Measurements from ENCODE around the gene OR5A1. TPM values are rescaled to one million over a fixed set of nuclear protein-coding genes. Genes with fewer than 3 reads are reported as not detected.
"Not testable (repeated sequence)": the region's sequence is repeated elsewhere in the genome, so short reads cannot be mapped to it uniquely, and the experiment has no call there.

The OR5A1 gene
- not detected for total RNA-seq
- long read RNA-seq = 0 reads

DNA sequence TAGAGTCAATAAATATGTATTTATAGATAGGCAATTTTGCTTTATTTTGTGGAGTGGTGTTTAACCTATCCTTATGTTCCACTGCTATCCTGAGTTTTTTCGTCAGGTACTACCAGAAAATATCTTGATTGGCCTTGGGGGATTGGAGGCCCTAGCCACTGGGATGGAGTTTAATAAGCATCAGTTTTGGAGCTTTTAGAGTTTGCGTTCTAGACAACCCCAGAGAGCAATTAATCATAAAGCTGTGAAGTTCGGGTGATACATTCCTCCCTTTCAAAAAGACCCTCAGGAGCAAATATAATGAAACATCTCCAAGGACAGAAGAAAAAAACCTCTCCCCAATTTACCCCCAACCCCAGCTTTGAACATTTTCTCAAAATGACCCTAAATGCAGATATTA lies at the start of gene OR5A1:
Gene OR5A1, plus strand, starts transcription at position 301 of the 400 bp plus-strand sequence. CDS start 6,700 bp downstream, outside the sequence.
- intact Hi-C loops (cut with DNase I) = loop anchor here in 1 of 2 donors (10.0 kb wide), 1 partner anchor 241 kb away; no protein-coding TSS in a partner anchor
- no peak for DNase-seq

DNA sequence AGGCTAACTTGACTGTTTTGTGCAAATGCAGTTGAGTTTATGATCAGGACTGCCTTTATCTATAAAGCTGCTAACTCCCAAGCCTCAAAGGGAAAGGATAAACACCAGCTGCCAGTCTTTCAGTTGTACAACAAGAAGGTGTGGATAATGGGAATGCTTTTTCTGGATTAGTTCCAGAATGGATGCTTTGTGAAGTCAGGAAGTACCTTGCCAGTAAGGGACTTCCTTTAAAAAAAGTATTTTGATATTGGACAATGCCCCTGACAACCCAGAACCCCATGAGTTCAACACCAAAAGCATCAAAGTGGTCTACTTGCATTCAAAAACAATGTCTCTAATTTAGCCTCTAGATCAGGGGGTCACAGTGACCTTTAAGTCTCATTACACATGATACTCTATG lies 42.1 kb upstream of the OR5A1 start:
- DNase-seq (no peak), ATAC-seq (no peak)
- intact Hi-C loops (cut with DNase I) = no loop called here

More for the DNA sequence above, at the start of gene OR5A1:
- no peak for ATAC-seq

DNA sequence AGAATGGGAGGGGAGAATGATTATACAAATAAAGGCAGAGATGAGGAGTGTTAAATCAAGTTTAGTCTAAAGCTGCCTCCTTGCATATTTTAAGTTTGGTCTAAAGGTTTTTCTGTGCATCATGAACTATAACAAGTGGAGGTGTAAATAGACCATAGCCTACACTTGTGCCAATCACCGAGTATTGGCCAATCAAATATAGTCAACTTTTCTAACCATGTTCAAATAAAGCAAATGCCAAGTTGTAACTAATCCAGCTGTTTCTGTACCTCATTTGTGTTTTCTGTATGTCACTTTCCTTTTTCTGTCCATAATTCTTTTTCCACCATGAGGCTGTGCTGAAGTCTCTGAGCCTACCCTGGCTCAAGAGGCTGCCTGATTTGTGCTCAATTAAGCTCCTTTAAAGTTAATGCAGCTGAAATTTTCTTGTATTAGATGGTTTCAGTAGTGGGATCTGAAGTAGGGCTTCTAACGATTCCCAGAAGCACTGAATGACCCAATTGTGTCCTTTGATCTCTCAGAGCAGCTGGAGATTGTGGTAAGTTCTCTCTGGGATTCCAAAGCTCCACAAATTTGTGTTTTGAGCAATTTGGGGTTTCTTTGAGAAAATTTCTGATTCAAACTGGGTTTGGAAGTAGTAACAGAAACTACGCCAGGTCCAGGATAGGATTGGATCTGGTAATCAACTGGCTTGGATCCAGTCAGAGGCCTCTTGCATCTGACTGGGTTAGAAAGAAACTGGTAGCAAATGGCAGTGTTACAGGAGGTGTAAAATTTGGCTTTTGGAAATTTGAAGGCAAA lies 35.6 kb upstream of the OR5A1 start:
- DNase-seq = no peak
- intact Hi-C loops (cut with DNase I) = no loop called here
- no peak for ATAC-seq

DNA sequence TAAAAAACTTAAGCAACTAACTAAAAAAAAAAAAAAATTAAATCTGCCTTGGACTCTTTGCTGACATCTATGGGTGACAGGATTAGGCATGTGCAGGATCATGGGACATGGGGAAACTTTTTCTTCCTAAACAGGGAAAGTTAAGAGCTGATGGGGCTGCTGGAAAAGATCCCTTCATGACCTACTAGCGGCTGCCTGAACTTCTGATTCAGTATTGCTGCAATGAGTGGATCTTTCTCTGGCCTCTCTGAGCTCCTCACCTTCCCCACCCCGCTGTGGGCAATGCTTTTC lies 35.1 kb upstream of the OR5A1 start:
- ATAC-seq (no peak), DNase-seq (no peak)
- intact Hi-C loops (cut with DNase I) = no loop called here

DNA sequence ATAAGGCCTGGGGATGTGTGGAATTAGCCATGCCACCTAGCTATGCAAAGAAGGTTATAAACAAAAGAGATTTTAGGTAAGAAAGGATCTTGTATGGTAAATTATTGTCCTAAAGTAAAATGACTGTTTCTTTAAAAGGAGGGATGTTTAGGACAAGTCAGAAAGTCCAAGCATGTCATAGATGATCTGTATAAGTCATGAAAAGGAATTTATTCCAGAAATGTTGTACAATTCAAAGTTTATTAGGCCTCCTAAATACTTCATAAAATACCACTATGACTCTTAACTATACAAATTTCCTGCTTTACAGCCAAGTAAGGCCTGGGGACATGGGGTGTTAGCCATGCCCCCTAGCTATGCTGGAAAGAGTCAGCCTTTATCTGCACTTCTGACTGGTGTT lies 32.7 kb upstream of the OR5A1 start:
- intact Hi-C loops (cut with DNase I) = no loop called here
- ATAC-seq = no peak
- no peak for DNase-seq

DNA sequence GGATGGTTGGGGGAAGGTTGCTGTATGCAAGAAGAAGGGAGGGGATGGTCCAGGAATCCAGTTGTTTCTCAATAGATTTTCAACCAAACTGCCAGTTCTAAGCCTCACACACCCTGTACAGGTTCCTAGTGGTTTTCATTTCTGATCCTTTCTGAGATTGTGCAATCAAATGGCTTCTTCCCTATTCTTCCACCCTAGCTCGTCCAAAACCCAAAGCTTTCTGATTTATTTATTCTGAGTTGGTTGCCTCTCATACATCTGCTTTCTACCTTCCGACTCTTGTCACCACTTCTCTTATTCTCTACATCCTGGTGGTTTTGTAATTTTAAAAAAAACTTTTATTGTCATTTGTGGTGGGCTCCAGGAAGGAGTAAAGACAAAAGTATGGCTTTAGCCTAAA lies 22.6 kb upstream of the OR5A1 start:
- intact Hi-C loops (cut with DNase I) = no loop called here
- DNase-seq (no peak), ATAC-seq (no peak)

DNA sequence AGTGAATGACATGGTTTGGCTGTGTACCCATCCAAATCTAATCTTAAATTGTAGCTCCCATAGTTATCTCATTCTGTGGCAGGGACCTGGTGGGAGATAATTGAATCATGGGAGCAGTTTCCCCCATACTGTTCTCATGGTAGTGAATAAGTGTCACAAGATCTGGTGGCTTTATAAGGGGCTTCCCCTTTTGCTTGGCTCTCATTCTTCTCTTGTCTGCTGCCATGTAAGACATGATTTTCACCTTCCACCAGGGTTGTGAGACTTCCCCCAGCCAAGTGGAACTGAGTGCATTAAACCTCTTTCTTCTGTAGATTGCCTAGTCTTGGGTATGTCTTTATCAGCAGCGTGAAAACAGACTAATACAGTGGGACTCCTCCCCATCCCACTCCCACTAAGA lies 21.2 kb upstream of the OR5A1 start:
- DNase-seq = no peak
- intact Hi-C loops (cut with DNase I) = no loop called here
- no peak for ATAC-seq

DNA sequence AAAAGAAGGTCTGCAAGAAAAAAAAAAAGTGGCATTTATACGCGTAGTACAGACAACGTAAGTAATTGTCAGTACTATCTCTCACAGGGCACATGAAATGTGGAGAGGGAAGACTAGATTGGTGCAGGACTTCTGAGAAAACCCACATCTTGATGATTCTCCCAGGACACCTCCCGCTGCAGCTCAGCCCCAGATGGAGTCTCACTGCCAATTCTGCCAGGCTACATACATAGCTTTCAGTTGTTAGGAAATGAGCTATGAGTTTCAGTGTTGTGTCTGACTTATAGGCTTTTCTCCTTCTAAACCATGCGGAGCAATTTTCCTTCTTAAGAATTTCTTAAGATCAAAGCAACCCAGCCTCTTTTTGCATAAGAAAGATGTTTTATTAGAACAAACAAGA lies 19.7 kb upstream of the OR5A1 start:
- intact Hi-C loops (cut with DNase I) = no loop called here
- DNase-seq (no peak), ATAC-seq (no peak)

DNA sequence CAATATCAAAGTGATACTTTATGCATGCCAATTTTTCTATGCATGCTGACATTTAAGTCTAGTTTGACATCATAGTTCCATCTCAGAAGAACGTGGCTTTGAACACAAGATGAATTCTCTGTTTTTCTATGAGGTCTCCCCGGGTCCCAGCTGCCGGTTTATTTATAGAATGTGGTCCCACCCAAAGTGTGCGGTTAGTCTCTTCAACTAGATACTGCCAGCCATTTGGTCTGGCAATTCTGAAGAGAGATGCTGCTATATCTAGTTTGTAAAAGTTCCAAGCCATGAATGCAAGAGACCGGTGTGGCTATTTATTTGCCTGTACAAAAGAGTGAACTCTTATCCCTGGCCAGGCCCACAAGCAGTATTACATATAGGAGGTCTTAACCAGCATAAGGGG lies 19.2 kb upstream of the OR5A1 start:
- intact Hi-C loops (cut with DNase I) = no loop called here
- ATAC-seq (no peak), DNase-seq (no peak)

DNA sequence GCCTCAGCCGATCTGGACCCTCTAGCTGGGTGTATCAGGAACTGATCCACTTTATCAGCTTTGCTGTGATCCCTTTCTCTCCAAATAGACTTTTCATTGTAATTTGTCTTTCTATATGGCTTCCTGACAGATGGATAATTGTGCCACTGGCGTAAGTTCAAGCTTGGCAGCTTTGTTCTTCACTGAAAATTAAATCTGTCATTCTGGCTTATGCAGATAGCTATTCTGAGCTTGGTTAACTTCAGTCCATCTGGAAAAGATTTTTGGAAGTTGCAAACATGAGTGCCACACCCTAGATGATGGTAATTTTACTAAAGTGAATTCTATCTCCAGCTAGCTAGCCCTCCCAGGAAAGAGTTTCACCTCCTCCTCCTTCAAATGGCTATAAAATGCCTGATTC lies 18.1 kb upstream of the OR5A1 start:
- DNase-seq (no peak), ATAC-seq (no peak)
- intact Hi-C loops (cut with DNase I) = no loop called here

DNA sequence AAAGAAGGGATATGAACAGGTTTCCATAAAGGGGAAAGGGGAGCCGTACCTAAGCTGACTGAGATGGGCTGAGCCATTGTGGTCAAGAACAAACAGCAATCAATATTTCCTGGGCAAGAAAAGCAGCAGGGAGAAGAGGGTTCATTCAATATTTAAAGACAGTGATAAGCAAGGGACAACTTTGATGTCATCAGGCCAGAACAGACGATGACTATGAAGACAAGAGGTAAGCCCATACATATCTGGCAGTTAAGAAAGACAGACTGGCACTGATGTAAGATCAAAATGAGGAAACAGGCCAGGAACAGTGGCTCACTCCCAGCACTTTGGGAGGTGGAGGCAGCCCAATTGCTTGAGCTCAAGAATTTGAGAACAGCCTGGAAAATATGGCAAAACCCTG lies 12.4 kb upstream of the OR5A1 start:
- intact Hi-C loops (cut with DNase I) = no loop called here
- DNase-seq (no peak), ATAC-seq (no peak)

DNA sequence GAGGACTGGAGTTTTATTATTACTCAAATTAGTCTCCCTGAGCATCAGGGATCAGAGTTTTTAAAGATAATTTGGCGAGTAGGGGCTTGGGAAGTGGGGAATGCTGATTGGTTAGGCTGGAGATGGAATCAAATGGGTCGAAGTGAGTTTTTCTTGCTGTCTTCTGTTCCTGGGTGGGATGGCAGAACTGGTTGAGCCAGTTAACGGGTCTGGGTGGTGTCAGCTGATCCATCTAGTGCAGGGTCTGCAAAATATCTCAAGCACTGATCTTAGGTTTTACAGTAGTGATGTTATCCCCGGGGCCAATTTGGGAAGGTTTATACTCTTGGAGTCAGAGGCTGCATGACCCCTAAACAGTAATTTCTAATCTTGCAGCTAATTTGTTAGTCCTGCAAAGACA lies 11.1 kb upstream of the OR5A1 start:
- ATAC-seq (no peak), DNase-seq (no peak)
- intact Hi-C loops (cut with DNase I) = no loop called here

DNA sequence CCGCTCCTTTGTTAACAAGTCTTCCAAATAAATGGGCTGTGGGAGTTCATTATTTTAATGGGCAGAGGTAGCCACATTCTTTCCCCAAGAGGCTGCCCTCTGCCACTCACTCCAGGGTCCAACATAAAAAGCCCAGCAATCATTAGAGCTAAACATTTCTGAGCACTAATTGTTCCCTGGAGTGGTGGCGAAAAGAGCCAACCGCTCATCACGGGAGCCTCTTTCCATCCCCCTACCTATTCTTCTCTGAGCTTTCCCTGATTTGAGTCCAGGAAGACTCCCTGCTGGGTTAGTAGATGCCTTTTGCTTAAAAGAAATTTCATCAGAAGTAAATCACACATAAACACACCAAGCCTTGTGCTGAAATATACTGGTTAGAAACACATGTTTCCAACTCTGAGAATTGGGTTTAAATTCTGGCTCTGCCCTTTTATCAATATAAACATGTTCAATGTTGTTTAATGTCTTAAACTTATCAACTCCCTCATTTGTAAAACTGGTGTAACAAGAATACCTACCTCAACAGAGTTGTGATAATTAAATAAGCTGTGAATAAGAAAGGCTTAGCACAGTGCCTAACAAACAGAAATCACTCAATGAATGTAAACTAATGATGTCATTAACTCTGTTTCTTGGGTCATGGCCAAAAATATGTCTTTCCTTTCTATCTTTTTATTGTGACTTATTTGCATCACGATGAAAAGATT lies 9.8 kb upstream of the OR5A1 start, which contains the start of gene OR5A2:
Gene OR5A2, minus strand, starts transcription at position 53 of the 707 bp plus-strand sequence. CDS start 3,460 bp downstream, outside the sequence.
- DNase-seq (no peak), ATAC-seq (no peak)
- intact Hi-C loops (cut with DNase I) = no loop called here

DNA sequence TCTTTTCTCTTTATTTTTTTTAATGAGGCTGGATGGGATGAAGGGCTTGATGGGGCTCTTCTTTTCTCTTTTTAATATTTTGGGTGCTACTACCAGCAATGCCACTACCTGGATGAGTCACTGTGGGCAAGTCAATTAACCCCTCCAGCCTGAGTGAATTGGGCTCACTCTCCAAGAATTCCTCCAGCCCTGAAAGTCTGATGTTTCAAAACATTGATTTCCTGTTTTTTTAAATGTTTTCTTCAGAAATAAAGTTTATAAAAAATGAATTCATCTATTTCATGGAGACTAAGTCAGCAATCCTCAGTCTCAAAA lies 9.2 kb upstream of the OR5A1 start:
- intact Hi-C loops (cut with DNase I) = no loop called here
- ATAC-seq (no peak), DNase-seq (no peak)

DNA sequence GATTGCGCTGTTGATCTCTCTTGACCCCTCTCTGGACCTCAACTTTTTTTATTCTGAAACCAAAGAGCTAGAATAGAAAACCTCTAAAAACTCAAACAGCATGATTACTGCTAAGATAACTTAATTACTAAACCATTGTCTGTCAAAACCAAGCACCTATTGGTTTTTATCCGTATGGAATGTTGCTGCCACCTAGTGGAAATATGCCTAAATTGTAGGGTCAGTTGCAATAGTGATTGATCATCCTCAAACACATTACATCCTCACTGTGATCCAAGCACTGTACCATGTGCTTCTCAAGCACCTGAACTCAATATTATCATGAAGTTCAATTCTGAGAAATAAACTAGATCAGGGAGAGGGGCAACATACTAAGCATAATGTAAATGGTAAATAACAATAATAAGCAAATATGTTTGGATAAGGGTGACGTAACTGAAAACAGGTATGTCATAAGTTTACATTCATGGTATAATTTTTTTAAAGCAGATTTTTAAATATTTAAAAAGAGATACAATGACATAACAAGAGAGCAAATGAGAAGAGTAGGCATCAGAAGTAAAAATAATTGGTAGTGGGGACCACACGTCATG lies 6.2 kb upstream of the OR5A1 start:
- intact Hi-C loops (cut with DNase I) = loop anchor here in 1 of 2 donors (10.0 kb wide), 1 partner anchor 235 kb away; no protein-coding TSS in a partner anchor
- ATAC-seq = no peak
- DNase-seq = no peak

DNA sequence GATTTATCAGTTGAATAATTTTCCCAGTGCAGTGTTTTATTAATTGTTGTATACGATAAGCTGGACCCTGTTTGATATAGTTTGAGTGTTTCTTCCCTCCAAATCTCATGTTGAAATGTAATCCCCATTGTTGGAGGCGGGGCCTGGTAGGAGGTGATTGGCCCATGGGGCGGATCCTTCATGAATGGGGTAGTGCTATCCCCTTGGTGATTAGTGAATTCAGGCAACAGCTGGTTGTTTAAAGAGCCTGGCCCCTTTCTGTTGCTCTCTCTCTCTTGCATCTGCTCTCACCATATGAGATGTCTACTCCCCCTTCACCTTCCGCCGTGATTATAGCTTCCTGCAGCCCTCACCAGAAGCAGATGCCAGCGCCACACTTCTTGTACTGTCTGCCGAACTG lies 1.5 kb downstream of the OR5A1 start:
- intact Hi-C loops (cut with DNase I) = loop anchor here in 1 of 2 donors (10.0 kb wide), 1 partner anchor 243 kb away; no protein-coding TSS in a partner anchor
- ATAC-seq (no peak), DNase-seq (no peak)

DNA sequence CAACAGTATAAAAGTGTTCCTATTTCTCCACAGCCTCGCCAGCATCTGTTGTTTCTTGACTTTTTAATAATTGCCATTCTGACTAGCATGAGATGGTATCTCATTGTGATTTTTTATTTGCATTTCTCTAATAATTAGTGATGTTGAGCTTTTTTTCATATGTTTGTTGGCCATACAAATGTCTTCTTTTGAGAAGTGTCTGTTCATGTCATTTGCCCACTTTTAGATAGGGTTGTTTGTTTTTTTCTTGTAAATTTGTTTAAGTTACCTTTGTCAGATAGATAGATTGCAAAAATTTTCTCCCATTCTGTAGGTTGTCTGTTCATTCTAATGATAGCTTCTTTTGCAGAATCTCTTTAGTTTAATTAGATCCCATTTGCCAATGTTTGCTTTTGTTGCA lies 9.4 kb downstream of the OR5A1 start:
- DNase-seq; intact Hi-C loops (cut with DNase I); ATAC-seq: not testable (repeated sequence)

DNA sequence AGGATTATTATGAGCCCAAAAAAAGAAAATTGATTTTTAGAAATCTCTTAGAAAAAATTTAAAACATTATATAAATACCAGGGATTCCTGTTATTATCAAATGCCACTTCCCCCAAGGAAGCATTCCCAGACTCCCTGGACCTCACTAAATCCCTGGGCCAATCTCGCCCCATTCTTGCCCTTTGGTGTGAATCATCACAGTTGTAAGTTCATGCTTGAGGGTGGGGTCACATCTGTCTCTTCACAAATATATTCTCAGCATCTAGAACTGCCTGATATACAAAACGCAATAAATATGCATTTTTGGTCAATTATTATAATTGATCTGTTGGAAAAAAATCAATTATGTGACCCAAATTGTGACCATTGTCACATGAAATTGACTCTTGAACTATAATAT lies 12.2 kb downstream of the OR5A1 start:
- intact Hi-C loops (cut with DNase I) = no loop called here
- no peak for ATAC-seq

DNA sequence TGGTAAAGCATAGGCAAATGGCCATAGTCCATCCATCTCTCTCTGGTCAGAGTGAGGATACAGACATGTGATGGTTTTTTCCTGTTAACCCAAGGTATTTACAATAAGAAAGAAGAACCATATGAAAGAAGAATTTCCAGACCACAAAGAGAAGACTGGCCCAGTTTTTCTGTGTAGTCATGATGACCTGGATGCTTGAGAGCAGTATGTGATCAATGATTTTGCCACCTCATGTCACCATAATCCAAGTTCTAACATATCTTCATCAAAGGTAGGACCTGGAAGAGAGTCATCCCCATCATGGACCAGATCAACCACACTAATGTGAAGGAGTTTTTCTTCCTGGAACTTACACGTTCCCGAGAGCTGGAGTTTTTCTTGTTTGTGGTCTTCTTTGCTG lies 20.4 kb downstream of the OR5A1 start, which contains the start of gene OR4D6:
Gene OR4D6, plus strand, starts transcription at position 301 of the 400 bp plus-strand sequence. Its CDS starts 0 bp downstream, at position 301.
- no peak for ATAC-seq
- intact Hi-C loops (cut with DNase I) = no loop called here

More for the DNA sequence above, 12.2 kb downstream of the OR5A1 start:
- DNase-seq = no peak

DNA sequence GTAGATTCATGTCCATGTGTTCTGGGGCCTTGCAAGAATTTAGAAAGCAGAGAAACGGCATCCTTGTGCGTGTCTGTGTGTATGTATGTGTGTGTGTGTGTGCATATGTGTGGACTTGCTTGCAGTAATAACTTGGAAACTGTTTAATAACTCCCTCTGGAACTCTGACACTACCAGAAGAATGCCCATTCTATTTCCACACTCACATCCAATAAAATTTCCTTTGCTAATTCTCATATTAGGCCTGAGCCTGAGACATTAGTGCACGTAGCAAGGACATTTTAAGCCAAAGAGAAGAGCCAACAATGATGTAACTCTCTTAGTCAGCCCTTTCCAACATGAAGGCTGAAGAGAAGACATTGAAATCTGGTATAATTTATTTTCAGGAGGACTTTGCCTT lies 23.6 kb downstream of the OR5A1 start:
- ATAC-seq (no peak), DNase-seq (no peak)
- intact Hi-C loops (cut with DNase I) = no loop called here

More for the DNA sequence above, 20.4 kb downstream of the OR5A1 start, which contains the start of gene OR4D6:
- no peak for DNase-seq

Data from left cardiac atrium (tissue), 4 donors.